ENCODE results near the gene FBXO28. TPM values are rescaled to one million over a fixed set of nuclear protein-coding genes. Genes with fewer than 3 reads are reported as not detected.
"Not testable (repeated sequence)": the region's sequence is repeated elsewhere in the genome, so short reads cannot be mapped to it uniquely, and the experiment has no call there.

Gene FBXO28
- total RNA-seq, 1 donor from 2014 or later: 52.1 TPM

- peaks cover 27% of the 10 kb centered on the region for H3F3A ChIP-seq (ENCODE audit: low read depth)
- H4K20me1 ChIP-seq (ENCODE audit: low read depth): no peaks in the 10 kb centered on the region
- no peaks in the 10 kb centered on the region for H3K36me3 ChIP-seq
- peaks cover 35% of the 10 kb centered on the region for H3K4me1 ChIP-seq
- H3K4me2 ChIP-seq: no peak overlapping the region
- H2AFZ ChIP-seq (replicated peaks): no peak overlapping the region
- no peak overlapping the region for H3K4me3 Mint-ChIP-seq
- H3K9ac ChIP-seq: no peak overlapping the region
- H3K9me3 ChIP-seq (ENCODE audit: low read depth): peaks cover 5% of the 10 kb centered on the region
- peaks cover 12% of the 10 kb centered on the region for H3K9me3 Mint-ChIP-seq
- H3K79me2 ChIP-seq (ENCODE audit: low read depth): no peaks in the 10 kb centered on the region
- H3K4me1 Mint-ChIP-seq: peaks cover 23% of the 10 kb centered on the region
- H3K27me3 Mint-ChIP-seq (ENCODE audit: insufficient read depth, low read depth): peaks cover 5% of the 10 kb centered on the region
- H3K27ac ChIP-seq: no peak overlapping the region
- H3K27ac Mint-ChIP-seq: no peak overlapping the region
- H3K27me3 ChIP-seq: no peaks in the 10 kb centered on the region
- no peaks in the 10 kb centered on the region for H3K36me3 Mint-ChIP-seq
- H3K4me3 ChIP-seq: no peak overlapping the region
- no peak for DNase-seq (ENCODE audit: low spot score)
- no peak for TF ChIP-seq EZH2 (IDR thresholded peaks at IDR 0.05)
- TF ChIP-seq EZH2phosphoT487 (IDR thresholded peaks at IDR 0.05): no peak
- TF ChIP-seq, protein P1, sequence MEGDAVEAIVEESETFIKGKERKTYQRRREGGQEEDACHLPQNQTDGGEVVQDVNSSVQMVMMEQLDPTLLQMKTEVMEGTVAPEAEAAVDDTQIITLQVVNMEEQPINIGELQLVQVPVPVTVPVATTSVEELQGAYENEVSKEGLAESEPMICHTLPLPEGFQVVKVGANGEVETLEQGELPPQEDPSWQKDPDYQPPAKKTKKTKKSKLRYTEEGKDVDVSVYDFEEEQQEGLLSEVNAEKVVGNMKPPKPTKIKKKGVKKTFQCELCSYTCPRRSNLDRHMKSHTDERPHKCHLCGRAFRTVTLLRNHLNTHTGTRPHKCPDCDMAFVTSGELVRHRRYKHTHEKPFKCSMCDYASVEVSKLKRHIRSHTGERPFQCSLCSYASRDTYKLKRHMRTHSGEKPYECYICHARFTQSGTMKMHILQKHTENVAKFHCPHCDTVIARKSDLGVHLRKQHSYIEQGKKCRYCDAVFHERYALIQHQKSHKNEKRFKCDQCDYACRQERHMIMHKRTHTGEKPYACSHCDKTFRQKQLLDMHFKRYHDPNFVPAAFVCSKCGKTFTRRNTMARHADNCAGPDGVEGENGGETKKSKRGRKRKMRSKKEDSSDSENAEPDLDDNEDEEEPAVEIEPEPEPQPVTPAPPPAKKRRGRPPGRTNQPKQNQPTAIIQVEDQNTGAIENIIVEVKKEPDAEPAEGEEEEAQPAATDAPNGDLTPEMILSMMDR (IDR thresholded peaks at IDR 0.05): no peak
Observed at GRCh38 chr1:224069138-224069537, 44.8 kb upstream of the FBXO28 start.

DNA sequence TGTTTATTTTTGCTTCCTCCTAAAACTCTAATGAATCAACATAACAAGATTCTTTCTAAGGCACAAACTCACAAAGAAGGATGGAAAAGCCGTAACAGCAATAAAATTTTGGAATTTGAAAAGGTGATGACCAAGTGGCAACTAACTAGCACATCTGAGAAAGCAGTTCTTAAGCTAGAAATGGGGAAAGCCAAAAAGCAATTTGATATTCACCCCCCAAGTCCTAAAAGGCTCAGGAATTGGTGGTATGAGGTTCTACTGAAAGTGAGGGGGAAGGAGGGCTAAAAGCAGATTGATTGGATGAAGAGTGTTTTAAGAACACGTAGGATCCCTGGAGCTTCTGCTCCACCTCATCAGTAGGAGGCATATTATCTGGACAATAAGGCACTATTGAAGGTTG is 43.4 kb upstream of the FBXO28 start:
- Mint-ChIP-seq H3K9me3 (peaks cover 12% of the 10 kb centered on the region), H3K4me3 (no peak overlapping the region), H3K36me3 (no peaks in the 10 kb centered on the region), H3K27me3 (ENCODE audit: insufficient read depth, low read depth) (peaks cover 2% of the 10 kb centered on the region), H3K27ac (no peak overlapping the region), H3K4me1 (peaks cover 18% of the 10 kb centered on the region)
- no peak overlapping the region for H3K9ac ChIP-seq
- H3K9me3 ChIP-seq (ENCODE audit: low read depth): peaks cover 5% of the 10 kb centered on the region
- TF ChIP-seq EZH2phosphoT487 (IDR thresholded peaks at IDR 0.05) (no peak), EZH2 (IDR thresholded peaks at IDR 0.05) (no peak)
- TF ChIP-seq, protein P1 (IDR thresholded peaks at IDR 0.05): no peak
- H2AFZ ChIP-seq (replicated peaks): no peak overlapping the region
- peak overlapping the region; percentile 53 for H3K27ac ChIP-seq
- no peaks in the 10 kb centered on the region for H3K79me2 ChIP-seq (ENCODE audit: low read depth)
- peaks cover 26% of the 10 kb centered on the region for H3K4me1 ChIP-seq
- no peaks in the 10 kb centered on the region for H4K20me1 ChIP-seq (ENCODE audit: low read depth)
- H3K4me3 ChIP-seq: no peak overlapping the region
- H3K36me3 ChIP-seq: no peaks in the 10 kb centered on the region
- peak; percentile 18 for DNase-seq (ENCODE audit: low spot score)
- H3K27me3 ChIP-seq: no peaks in the 10 kb centered on the region
- peaks cover 22% of the 10 kb centered on the region for H3F3A ChIP-seq (ENCODE audit: low read depth)
- H3K4me2 ChIP-seq: peak overlapping the region; percentile 58

DNA sequence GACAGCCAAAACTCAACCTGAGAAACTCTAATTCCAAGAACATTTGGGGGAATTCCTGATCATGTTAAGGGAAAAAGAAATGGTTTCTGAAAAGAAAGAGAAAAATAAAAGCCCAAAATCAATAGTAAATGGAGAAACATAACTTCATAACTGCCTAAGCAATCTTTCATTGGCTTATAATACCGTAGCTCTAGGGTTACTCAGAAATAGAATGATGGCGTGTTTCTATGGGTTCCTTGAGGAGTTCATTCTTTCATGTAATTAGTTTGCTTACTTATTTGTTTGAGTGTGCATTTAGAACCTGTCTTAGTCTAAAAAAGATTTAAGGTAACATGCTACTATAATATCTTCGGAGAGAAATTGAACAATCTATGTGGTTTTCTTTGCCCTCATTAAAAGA is 37.5 kb upstream of the FBXO28 start:
- H3K9me3 Mint-ChIP-seq: peaks cover 12% of the 10 kb centered on the region

DNA sequence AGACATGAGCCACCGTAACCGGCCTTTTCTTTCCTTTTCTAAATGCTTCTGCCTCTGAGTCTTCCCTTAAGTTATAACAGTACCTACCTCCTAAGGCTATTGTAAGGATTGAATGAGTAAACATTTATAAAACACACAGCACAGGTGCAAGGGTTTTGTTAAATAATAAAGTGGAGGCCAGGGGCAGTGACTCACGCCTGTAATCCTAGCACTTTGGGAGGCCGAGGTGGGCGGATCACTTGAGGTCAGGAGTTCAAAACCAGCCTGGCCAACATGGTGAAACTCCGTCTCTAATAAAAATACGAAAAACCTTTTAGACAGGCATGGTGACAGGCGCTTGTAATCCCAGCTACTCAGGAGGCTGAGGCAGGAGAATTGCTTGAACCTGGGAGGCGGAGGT is 34.3 kb upstream of the FBXO28 start:
- not testable (repeated sequence) for H3K27me3 Mint-ChIP-seq (ENCODE audit: insufficient read depth, low read depth); H3K4me3 ChIP-seq; H3K79me2 ChIP-seq (ENCODE audit: low read depth); H3K4me3 Mint-ChIP-seq; H3K27ac ChIP-seq; H4K20me1 ChIP-seq (ENCODE audit: low read depth); H3K27me3 ChIP-seq; H3K36me3 ChIP-seq; H3K4me2 ChIP-seq; H3F3A ChIP-seq (ENCODE audit: low read depth); H3K9me3 ChIP-seq (ENCODE audit: low read depth); H3K36me3 Mint-ChIP-seq; H3K9me3 Mint-ChIP-seq; DNase-seq (ENCODE audit: low spot score); H3K27ac Mint-ChIP-seq; H3K9ac ChIP-seq
- H3K4me1 Mint-ChIP-seq: peaks cover 12% of the 10 kb centered on the region
- Histone ChIP-seq H2AFZ (replicated peaks) (peak overlapping the region; percentile 91), H3K4me1 (peaks cover 10% of the 10 kb centered on the region)

More for the DNA sequence above, 37.5 kb upstream of the FBXO28 start:
- Histone ChIP-seq H3K4me3 (no peak overlapping the region), H3K4me2 (no peak overlapping the region), H2AFZ (replicated peaks) (no peak overlapping the region), H4K20me1 (ENCODE audit: low read depth) (no peaks in the 10 kb centered on the region), H3K79me2 (ENCODE audit: low read depth) (no peaks in the 10 kb centered on the region), H3K9me3 (ENCODE audit: low read depth) (peaks cover 5% of the 10 kb centered on the region), H3K9ac (no peak overlapping the region), H3K27ac (no peak overlapping the region), H3K27me3 (no peaks in the 10 kb centered on the region), H3K4me1 (peaks cover 10% of the 10 kb centered on the region), H3K36me3 (no peaks in the 10 kb centered on the region), H3F3A (ENCODE audit: low read depth) (no peaks in the 10 kb centered on the region)
- Mint-ChIP-seq H3K4me1 (peaks cover 7% of the 10 kb centered on the region), H3K36me3 (no peaks in the 10 kb centered on the region), H3K27ac (no peak overlapping the region), H3K4me3 (no peak overlapping the region), H3K27me3 (ENCODE audit: insufficient read depth, low read depth) (no peaks in the 10 kb centered on the region)
- TF ChIP-seq, protein P1 (IDR thresholded peaks at IDR 0.05): no peak
- TF ChIP-seq EZH2 (IDR thresholded peaks at IDR 0.05) (no peak), EZH2phosphoT487 (IDR thresholded peaks at IDR 0.05) (no peak)
- DNase-seq (ENCODE audit: low spot score): no peak
